Adrenal gland (tissue), 12 donors: ENCODE data around the gene SGK2. TPM values are rescaled to one million over a fixed set of nuclear protein-coding genes. Genes with fewer than 3 reads are reported as not detected.

Source experiments
- DNase-seq, 7 donors: peaks; one replicate each; pipeline ENCODE4 v3.0.0-alpha.2; 2019 to 2020
- H3K27ac ChIP-seq, 5 donors: fragments of 200-600 bp; sonication (generic) in 4 of 5; 1 replicate in 3 of 5; 2 replicates in 2 of 5; pipeline versions ENCODE4 v1.5.1 to v1.8.0; 2016 to 2020; ENCODE audit warnings: mild to moderate bottlenecking in 1 of 5
- H3K27me3 ChIP-seq: fragments of 200-600 bp; 2 replicates; pipeline ENCODE4 v1.8.0; 2021
- H3K36me3 ChIP-seq, 2 donors: fragments of 200-600 bp; replicated peaks in 1 of 2; 1 replicate in 1 of 2; 2 replicates in 1 of 2; pipeline versions ENCODE4 v1.5.1 to v1.8.0; 2018 to 2022
- H3K4me1 ChIP-seq, 2 donors: fragments of 200-600 bp; replicated peaks in 1 of 2; 1 replicate in 1 of 2; 2 replicates in 1 of 2; pipeline versions ENCODE4 v1.5.1 to v1.8.0; 2018 to 2021
- H3K4me3 ChIP-seq, 4 donors: fragments of 200-600 bp; sonication (generic) in 3 of 4; one replicate each; pipeline ENCODE4 v1.5.1; 2016 to 2018
- H3K9me3 ChIP-seq, 3 donors: fragments of 200-600 bp; sonication (generic) in 1 of 3; replicated peaks in 1 of 3; 1 replicate in 2 of 3; 2 replicates in 1 of 3; pipeline versions ENCODE4 v1.5.1 to v1.8.0; 2016 to 2021
- CTCF ChIP-seq, 6 experiments: fragments of 450-650 bp in 4 of 6; fragments of 200-600 bp in 2 of 6; sonication (generic) in 1 of 6; IDR thresholded peaks; 1 replicate in 5 of 6; 2 replicates in 1 of 6; pipeline versions ENCODE4 v1.5.1 to v1.8.0; 2016 to 2021; ENCODE audit warnings: antibody characterized with exemption in 6 of 6, mild to moderate bottlenecking in 2 of 6, moderate library complexity in 1 of 6
- POLR2A ChIP-seq, 2 donors: fragments of 450-650 bp; IDR thresholded peaks; one replicate each; pipeline ENCODE4 v1.6.1; 2017; ENCODE audit warnings: antibody characterized with exemption in 2 of 2, mild to moderate bottlenecking in 2 of 2, moderate library complexity in 1 of 2
- WGBS, 4 donors: extraction: QIAGEN DNeasy Blood & Tissue Kit in 2 of 4; methylation state at CpG; one replicate each; pipeline versions ENCODE4 v1.1.5 to v1.1.7; 2013 to 2017; 5-methylcytosine and 5-hydroxymethylcytosine counted together
- intact Hi-C, 2 donors: fragments of 100-400 bp; cut with DNase I; formaldehyde crosslinking; loops; one replicate each; pipeline versions ENCODE4 v1.14.1 to v1.15.0; 2022 to 2023
- polyA plus RNA-seq, 3 donors: library from polyadenylated mRNA; stranded (reverse); fragments of 200-250 nt in 2 of 3; fragments of 350-450 nt in 1 of 3; fragmentation: Illumina TruSeq in 1 of 3; extraction: RNeasy Lipid Tissue Mini Kit (QIAGEN cat#74804) in 1 of 3; gene quantifications; one replicate each; pipeline ENCODE4 v1.2.3, GENCODE V29; 2013 to 2014
- total RNA-seq, 9 donors: library from RNA; depleted of rRNA in 4 of 9; stranded (reverse); fragments of >200 nt in 4 of 9; fragments of 120-200 nt in 1 of 9; fragmentation: NEBNext Ultra II Directional in 1 of 9; extraction: Animal tissue kit (Norgen Biotek cat#: 25700) in 1 of 9; gene quantifications; one replicate each; pipeline versions ENCODE4 v1.1.0 to v1.2.4, GENCODE V29; 2013 to 2023
- donor health status: healthy with polysubstance abuse.
- donor health status: Bipolar disorder and iron deficiency.
- donor health status: DM: yes; HTN: yes; CAD: no.
- donor health status: DM: no; HTN: no; CAD: no.
- donor health status: DM: no; HTN: no; CAD: no.
- donor health status: DM: yes; HTN: yes; CAD: no.

Gene SGK2
- total and polyA plus RNA-seq, 12 donors, result 0.38 to 4.9 (median 1.3) TPM; not detected in 2

- intact Hi-C loops, result no loop called here
- 49 to 72% (median 51%) methylated on average over 18 to 39 of the region's 39 CpGs for WGBS, 4 donors
- DNase-seq, result peak; percentile 97 to 100 (median 99)
- no peaks in the 10 kb centered on the region for H3K27me3 ChIP-seq
- H3K36me3 ChIP-seq, result no peaks in the 10 kb centered on the region
- H3K27ac ChIP-seq, result peak overlapping the region in 2 of 5 donors; percentile 60 to 67
- peak overlapping the region in 3 of 4 donors; percentile 33 to 62 (median 51) for H3K4me3 ChIP-seq
- peak; percentile 60 to 66 for TF ChIP-seq POLR2A (IDR thresholded peaks at IDR 0.05)
- TF ChIP-seq CTCF (IDR thresholded peaks at IDR 0.05), result peak in 4 of 6 experiments; percentile 22 to 34 (median 28)
- H3K4me1 ChIP-seq, result no peaks in the 10 kb centered on the region
- no peaks in the 10 kb centered on the region for H3K9me3 ChIP-seq
Measured at GRCh38 chr20:43513931-43514647, 44.7 kb upstream of the SGK2 start.

- Histone ChIP-seq H3K4me1 (no peaks in the 10 kb centered on the region), H3K36me3 (no peaks in the 10 kb centered on the region), H3K9me3 (no peaks in the 10 kb centered on the region), H3K27ac (peak overlapping the region in 2 of 5 donors; percentile 57 to 60), H3K4me3 (peak overlapping the region in 3 of 4 donors; percentile 33 to 60 (median 51)), H3K27me3 (no peaks in the 10 kb centered on the region)
- DNase-seq, result peak in 3 of 7 donors; percentile 30 to 49 (median 42)
- TF ChIP-seq CTCF (IDR thresholded peaks at IDR 0.05) (no peak), POLR2A (IDR thresholded peaks at IDR 0.05) (no peak)
- WGBS, 4 donors, result 50 to 100% (median 65%) methylated on average over 3 to 27 of the region's 27 CpGs
- intact Hi-C loops, result no loop called here
Measured at GRCh38 chr20:43514648-43514999, 44.2 kb upstream of the SGK2 start.

GRCh38 chr20:43515628-43516027 is 43.2 kb upstream of the SGK2 start:
- 81 to 94% (median 90%) methylated on average over 2 of the region's 2 CpGs for WGBS, 4 donors

More at GRCh38 chr20:43515628-43516027, 43.2 kb upstream of the SGK2 start:
- intact Hi-C loops, result no loop called here
- Histone ChIP-seq H3K27me3 (no peaks in the 10 kb centered on the region), H3K4me3 (no peak overlapping the region), H3K4me1 (no peaks in the 10 kb centered on the region), H3K36me3 (no peaks in the 10 kb centered on the region), H3K9me3 (no peaks in the 10 kb centered on the region), H3K27ac (no peak overlapping the region)
- no peak for TF ChIP-seq POLR2A (IDR thresholded peaks at IDR 0.05)
- TF ChIP-seq CTCF (IDR thresholded peaks at IDR 0.05), result no peak
- no peak for DNase-seq
